MM.1S (cell line): ENCODE measurements around the gene NOP10.
"Not testable (repeated sequence)": the region's sequence is repeated elsewhere in the genome, so short reads cannot be mapped to it uniquely, and the experiment has no call there.

Source experiments
- CTCF ChIP-seq: fragments of 300-600 bp; sonication (generic); IDR thresholded peaks from 2 replicates; pipeline ENCODE4 v1.5.1; 2016; ENCODE audit warnings: antibody characterized with exemption, low read length, mixed read lengths
- EZH2 ChIP-seq: fragments of 300-600 bp; sonication (generic); optimal IDR thresholded peaks from 2 replicates; pipeline ENCODE3; 2017; ENCODE audit warnings: low read depth, mild to moderate bottlenecking, antibody characterized with exemption, low read length, mixed read lengths
- EZH2phosphoT487 ChIP-seq: fragments of 300-600 bp; sonication (generic); IDR thresholded peaks from 2 replicates; pipeline ENCODE4 v1.6.1; 2018; ENCODE audit warnings: antibody characterized with exemption, low read length

DNA sequence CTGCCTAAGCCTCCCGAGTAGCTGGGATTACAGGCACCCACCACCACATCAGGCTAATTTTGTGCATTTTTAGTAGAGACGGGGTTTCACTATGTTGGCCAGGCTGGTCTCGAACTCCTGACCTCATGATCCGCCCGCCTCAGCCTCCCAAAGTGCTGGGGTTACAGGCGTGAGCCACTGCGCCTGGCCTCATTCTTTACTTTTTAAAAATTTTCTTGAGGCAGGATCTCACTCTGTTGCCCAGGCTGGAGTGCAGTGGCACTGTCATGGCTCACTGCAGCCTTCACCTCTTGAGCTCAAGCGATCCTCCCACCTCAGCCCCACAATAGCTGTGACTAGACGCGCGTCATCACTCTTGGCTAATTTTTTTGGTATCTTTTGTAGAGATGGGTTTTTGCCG is 10.1 kb upstream of the NOP10 start:
- not testable (repeated sequence) for TF ChIP-seq CTCF, EZH2, EZH2phosphoT487
